Glutamatergic neuron (in vitro differentiated cells): ENCODE measurements around the gene SLC5A10. TPM values are rescaled to one million over a fixed set of nuclear protein-coding genes. Genes with fewer than 3 reads are reported as not detected.

Experiments used
- DNase-seq: peaks from one replicate; pipeline ENCODE4 v3.0.0; 2022
- H3K27ac Mint-ChIP-seq: one replicate; pipeline ENCODE4 v1.8.0; 2020; ENCODE audit warnings: mild to moderate bottlenecking, mixed read lengths, inconsistent platforms; ENCODE audit not compliant: unreplicated experiment
- H3K27me3 Mint-ChIP-seq: one replicate; pipeline ENCODE4 v1.8.0; 2020; ENCODE audit warnings: mild to moderate bottlenecking, moderate library complexity, mixed read lengths, inconsistent platforms; ENCODE audit not compliant: unreplicated experiment
- H3K36me3 Mint-ChIP-seq: one replicate; pipeline ENCODE4 v1.8.0; 2020; ENCODE audit warnings: mild to moderate bottlenecking, mixed read lengths, inconsistent platforms; ENCODE audit not compliant: unreplicated experiment
- H3K4me1 Mint-ChIP-seq: one replicate; pipeline ENCODE4 v1.8.0; 2020; ENCODE audit warnings: mild to moderate bottlenecking, low read depth, mixed read lengths, inconsistent platforms; ENCODE audit not compliant: unreplicated experiment
- H3K4me3 Mint-ChIP-seq: one replicate; pipeline ENCODE4 v1.8.0; 2020; ENCODE audit warnings: mild to moderate bottlenecking, mixed read lengths, inconsistent platforms; ENCODE audit not compliant: unreplicated experiment
- H3K9me3 Mint-ChIP-seq: one replicate; pipeline ENCODE4 v1.8.0; 2020; ENCODE audit warnings: mild to moderate bottlenecking, moderate library complexity, mixed read lengths, inconsistent platforms; ENCODE audit not compliant: unreplicated experiment
- total RNA-seq: library from RNA; stranded (reverse); fragmentation: NEBNext Ultra II Directional; extraction: Animal tissue kit (Norgen Biotek cat#: 25700); gene quantifications from one replicate; pipeline ENCODE4 v1.2.1, GENCODE V29; 2021; ENCODE audit not compliant: unreplicated experiment
- TF ChIP-seq, protein P1 (sequence below): fragments of 200-600 bp; sonication (generic); IDR thresholded peaks from one replicate; pipeline ENCODE4 v1.5.0; 2021; ENCODE audit not compliant: partially characterized antibody, unreplicated experiment

SLC5A10 gene
- total RNA-seq, 1 donor from 2014 or later, result not detected

DNA sequence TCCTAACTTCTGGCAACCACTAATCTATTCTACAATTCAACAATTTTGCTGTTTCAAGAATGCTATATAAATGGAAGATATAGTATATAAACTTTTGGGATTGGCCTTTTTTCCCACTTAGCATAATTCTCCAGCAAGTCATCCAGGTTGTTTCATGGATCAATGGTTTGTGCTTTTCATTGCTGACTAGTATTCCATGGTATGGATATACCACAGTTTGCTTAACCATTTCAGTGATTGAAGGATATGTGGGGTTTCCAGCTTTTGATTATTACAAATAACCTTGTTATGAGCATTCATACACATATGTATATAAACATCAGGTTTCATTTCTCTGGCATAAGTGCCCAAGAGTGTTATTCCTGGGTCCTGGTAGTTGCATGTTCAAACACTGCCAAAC, 54.7 kb downstream of the SLC5A10 start:
- TF ChIP-seq, protein P1, sequence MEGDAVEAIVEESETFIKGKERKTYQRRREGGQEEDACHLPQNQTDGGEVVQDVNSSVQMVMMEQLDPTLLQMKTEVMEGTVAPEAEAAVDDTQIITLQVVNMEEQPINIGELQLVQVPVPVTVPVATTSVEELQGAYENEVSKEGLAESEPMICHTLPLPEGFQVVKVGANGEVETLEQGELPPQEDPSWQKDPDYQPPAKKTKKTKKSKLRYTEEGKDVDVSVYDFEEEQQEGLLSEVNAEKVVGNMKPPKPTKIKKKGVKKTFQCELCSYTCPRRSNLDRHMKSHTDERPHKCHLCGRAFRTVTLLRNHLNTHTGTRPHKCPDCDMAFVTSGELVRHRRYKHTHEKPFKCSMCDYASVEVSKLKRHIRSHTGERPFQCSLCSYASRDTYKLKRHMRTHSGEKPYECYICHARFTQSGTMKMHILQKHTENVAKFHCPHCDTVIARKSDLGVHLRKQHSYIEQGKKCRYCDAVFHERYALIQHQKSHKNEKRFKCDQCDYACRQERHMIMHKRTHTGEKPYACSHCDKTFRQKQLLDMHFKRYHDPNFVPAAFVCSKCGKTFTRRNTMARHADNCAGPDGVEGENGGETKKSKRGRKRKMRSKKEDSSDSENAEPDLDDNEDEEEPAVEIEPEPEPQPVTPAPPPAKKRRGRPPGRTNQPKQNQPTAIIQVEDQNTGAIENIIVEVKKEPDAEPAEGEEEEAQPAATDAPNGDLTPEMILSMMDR, result no peak
- no peak overlapping the region for H3K27ac Mint-ChIP-seq
- DNase-seq, result no peak
- peaks cover 2% of the 10 kb centered on the region for H3K9me3 Mint-ChIP-seq
- no peaks in the 10 kb centered on the region for H3K4me1 Mint-ChIP-seq
- peaks cover 4% of the 10 kb centered on the region for H3K27me3 Mint-ChIP-seq
- no peaks in the 10 kb centered on the region for H3K36me3 Mint-ChIP-seq
- H3K4me3 Mint-ChIP-seq, result no peak overlapping the region

DNA sequence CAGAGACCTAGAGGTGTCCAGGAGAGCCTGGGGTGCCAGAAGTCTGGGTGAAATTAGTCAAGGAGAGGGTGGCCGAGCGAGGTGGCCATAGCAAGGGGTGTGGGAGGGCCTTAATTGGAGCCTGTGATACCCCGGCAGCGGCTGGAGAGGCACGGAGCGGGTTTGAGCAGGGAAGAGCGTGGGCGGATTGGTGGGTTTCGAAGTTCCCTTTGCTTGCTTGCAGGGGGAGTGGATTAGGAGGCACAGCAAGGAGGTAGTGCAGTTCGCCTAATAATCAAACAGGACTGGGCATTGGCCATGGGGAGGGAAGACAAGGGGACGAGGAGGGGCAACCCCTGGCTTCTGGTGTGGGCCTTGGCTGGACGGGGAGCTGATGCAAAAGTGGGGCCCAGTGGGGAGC, 58.0 kb downstream of the SLC5A10 start:
- no peaks in the 10 kb centered on the region for H3K4me1 Mint-ChIP-seq
- no peak for DNase-seq
- peaks cover 4% of the 10 kb centered on the region for H3K9me3 Mint-ChIP-seq
- TF ChIP-seq, protein P1, result no peak
- peaks cover 7% of the 10 kb centered on the region for H3K27me3 Mint-ChIP-seq
- no peak overlapping the region for H3K27ac Mint-ChIP-seq
- no peak overlapping the region for H3K4me3 Mint-ChIP-seq
- H3K36me3 Mint-ChIP-seq, result no peaks in the 10 kb centered on the region

DNA sequence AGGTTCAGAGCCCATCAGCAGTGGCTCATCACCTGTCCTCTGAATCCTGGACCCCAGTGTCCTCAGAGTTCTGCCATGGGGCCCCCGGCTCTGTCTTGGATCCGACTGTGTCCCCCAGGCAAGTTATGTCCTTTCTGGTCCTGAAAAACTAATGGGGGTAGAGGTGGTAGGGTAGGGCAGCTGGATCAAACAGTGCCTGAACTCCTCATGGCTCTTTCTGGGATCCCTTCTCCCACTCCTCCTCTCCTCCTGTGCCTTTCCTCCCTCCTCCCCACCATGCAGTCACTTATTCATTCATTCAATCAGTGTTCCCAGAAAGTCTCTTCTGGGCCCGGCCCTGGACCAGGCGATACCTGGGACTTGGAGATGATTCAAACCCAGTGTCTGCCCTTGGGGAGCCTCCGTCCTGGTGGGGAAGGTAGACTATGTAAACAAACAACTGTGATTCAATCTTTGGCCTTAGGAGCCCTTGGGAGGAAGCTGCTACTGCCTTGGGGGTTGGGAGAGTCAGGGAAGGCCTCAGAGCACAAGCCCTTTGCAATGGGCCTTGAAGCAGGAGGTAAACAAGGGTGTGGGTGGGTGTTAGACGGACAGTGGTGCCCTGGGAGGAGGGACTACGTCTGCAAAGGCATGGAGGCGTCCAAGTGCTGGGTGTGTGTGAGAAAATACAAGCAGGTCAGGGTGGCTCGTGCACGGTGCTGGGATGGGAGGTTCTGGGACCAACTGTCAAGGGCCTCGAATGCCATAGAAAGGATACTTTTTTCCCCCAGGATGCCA, 59.0 kb downstream of the SLC5A10 start:
- Mint-ChIP-seq H3K27ac (no peak overlapping the region), H3K4me1 (peaks cover 2% of the 10 kb centered on the region), H3K27me3 (peaks cover 13% of the 10 kb centered on the region), H3K9me3 (peaks cover 4% of the 10 kb centered on the region), H3K36me3 (no peaks in the 10 kb centered on the region), H3K4me3 (no peak overlapping the region)
- TF ChIP-seq, protein P1, result no peak
- no peak for DNase-seq

DNA sequence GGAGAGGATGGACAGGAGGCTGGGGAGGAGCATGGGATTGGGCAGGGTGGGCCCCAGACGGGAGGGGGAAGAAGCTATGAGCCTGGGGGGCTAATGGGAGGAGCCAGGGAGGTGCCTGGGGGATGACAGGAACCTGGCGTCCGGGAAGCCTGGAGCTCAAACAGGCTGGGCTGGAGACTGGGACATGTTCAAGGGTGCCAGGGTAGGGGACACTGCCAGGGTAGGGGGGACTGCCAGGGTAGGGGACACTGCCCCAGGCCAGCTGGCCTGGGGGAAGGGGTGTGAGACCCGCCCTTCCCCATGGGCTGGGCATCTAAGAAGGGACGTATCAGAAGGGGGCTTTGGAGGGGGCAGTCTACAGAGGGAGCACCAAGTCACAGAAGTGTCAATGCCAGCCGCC, 59.6 kb downstream of the SLC5A10 start:
- no peak for DNase-seq
- Mint-ChIP-seq H3K36me3 (no peaks in the 10 kb centered on the region), H3K27ac (no peak overlapping the region), H3K27me3 (peaks cover 13% of the 10 kb centered on the region), H3K9me3 (peaks cover 4% of the 10 kb centered on the region), H3K4me1 (peaks cover 2% of the 10 kb centered on the region), H3K4me3 (no peak overlapping the region)
- TF ChIP-seq, protein P1, result no peak
